Skeletal muscle satellite cell (primary cell): ENCODE results near the gene RTEL1.

ENCODE experiments used
- H3K27me3 ChIP-seq: 2 replicates; pipeline ENCODE4 v1.7.0; 2013; ENCODE audit warnings: low read length; ENCODE audit not compliant: control insufficient read depth, insufficient read depth
- H3K36me3 ChIP-seq: 2 replicates; pipeline ENCODE4 v1.7.0; 2013; ENCODE audit warnings: mild to moderate bottlenecking, control low read depth, low read length; ENCODE audit not compliant: insufficient read depth
- H3K4me1 ChIP-seq: 2 replicates; pipeline ENCODE4 v1.7.0; 2013; ENCODE audit warnings: low read length; ENCODE audit not compliant: control insufficient read depth, insufficient read depth
- H3K4me2 ChIP-seq: 2 replicates; pipeline ENCODE4 v1.7.0; 2013; ENCODE audit warnings: mild to moderate bottlenecking, low read length
- H3K4me3 ChIP-seq: 2 replicates; pipeline ENCODE4 v1.7.0; 2013; ENCODE audit warnings: low read length
- H3K9ac ChIP-seq: 2 replicates; pipeline ENCODE4 v1.7.0; 2013; ENCODE audit warnings: mild to moderate bottlenecking, low read depth, low read length, moderate library complexity
- H3K9me3 ChIP-seq: replicated peaks from 2 replicates; pipeline ENCODE4 v1.7.0; 2013; ENCODE audit warnings: mild to moderate bottlenecking, control low read depth, low read length

The RTEL1 gene

DNA sequence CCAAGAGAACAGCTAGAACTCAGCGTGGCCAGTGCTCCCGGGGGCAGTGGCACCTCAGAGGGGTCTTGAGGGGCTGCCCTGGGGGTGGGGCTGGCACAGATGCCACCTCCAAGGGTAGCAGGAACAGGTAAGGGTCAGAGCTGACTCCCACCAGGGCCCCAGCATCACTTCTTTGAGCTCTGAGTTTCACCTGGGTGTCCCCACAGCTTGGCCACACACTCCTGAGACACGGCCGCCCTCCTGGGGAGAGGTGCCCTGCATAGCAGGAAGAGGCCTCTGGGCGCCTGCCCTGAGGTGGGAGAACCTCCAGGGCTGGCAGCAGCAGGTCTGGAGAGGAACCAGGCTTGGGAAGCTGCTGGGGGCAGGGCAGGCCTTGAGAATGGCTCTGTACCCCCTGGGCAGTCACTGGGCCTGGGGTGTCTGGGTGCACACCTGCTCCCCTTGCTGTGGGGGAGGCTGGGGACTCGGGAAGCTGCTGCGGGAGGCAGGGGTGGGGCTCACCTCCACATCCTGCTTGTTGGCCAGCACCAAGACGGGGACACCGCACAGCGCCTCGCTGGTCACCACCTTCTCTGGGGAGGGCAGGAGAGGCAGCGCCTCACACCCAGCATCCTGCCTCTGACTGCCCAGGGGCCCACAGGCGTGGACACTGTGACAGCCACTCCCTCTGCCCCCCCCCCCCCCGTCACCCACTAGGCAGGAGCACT, 43.4 kb downstream of the RTEL1 start:
- H3K36me3 ChIP-seq = peaks cover 43% of the 10 kb centered on the region
- peaks cover 43% of the 10 kb centered on the region for H3K4me1 ChIP-seq
- H3K27me3 ChIP-seq = no peaks in the 10 kb centered on the region
- H3K9ac ChIP-seq = no peak overlapping the region
- no peaks in the 10 kb centered on the region for H3K9me3 ChIP-seq
- no peak overlapping the region for H3K4me3 ChIP-seq
- H3K4me2 ChIP-seq = no peak overlapping the region

DNA sequence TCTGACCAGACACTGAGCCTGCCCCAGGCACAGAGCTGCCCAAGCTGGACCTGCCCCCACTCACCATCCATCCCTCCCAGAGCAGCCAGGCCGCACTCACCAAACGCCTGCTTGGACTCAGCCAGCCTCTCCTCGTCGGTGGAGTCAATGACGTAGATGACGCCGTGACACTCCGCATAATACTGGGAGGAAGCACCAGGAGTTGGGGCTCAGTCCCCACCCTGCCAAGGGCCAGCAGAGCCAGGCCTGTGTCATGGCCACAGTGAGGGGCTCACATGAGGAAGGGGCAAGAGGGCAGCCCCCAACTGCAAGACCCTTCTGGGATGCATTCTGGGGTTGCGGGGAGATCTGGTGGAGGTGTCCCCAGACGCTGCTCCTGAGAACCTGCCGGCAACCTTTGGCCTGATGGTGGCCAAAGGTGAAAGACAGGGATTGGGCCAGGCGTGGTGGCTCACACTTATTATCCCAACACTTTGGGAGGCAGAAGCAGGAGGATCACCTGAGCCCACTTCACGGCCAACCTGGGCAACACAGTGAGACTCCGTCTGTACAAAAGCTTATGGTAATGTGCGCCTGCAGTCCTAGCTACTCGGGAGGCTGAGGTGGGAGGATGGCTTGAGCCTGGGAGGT, 44.0 kb downstream of the RTEL1 start:
- no peaks in the 10 kb centered on the region for H3K27me3 ChIP-seq
- no peaks in the 10 kb centered on the region for H3K9me3 ChIP-seq
- H3K4me2 ChIP-seq = no peak overlapping the region
- no peak overlapping the region for H3K9ac ChIP-seq
- H3K36me3 ChIP-seq = peaks cover 46% of the 10 kb centered on the region
- peaks cover 42% of the 10 kb centered on the region for H3K4me1 ChIP-seq
- H3K4me3 ChIP-seq = no peak overlapping the region

DNA sequence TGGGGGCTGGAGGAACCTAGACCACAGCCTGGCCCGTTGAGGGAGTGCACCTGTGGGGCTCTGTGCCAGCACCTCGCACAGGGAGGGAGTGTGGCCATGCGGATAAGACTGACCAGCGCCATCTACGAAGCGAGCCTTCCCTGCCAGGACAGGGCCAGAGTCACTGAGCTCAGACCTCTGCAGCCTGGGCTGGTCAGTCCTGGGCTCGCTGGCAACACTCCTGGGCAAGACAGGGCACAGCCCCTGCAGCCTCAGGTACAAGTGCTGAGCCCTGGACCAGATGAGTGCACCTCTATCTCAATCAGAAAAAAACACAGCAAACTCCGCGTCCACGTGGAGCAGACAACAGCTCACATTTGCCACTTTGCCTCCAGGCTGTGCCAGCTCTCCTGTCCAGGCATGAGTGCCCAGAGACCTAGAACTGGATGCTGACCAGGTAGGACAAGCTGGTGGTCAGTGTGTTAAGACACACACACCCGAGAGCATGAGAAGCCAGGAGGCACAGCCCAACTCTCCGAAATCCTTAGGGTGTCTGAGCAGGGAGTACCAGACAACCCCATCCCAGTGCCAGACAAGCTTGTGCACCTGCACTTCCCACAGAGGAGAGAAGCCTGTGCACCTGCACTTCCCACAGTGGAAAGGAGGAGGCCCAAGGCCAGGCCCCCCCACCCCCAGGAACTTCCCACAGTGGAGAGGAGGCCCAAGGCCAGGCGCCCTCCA, 44.8 kb downstream of the RTEL1 start:
- H3K36me3 ChIP-seq = peaks cover 41% of the 10 kb centered on the region
- H3K4me1 ChIP-seq = peaks cover 35% of the 10 kb centered on the region
- no peaks in the 10 kb centered on the region for H3K9me3 ChIP-seq
- no peak overlapping the region for H3K9ac ChIP-seq
- H3K4me2 ChIP-seq = no peak overlapping the region
- no peaks in the 10 kb centered on the region for H3K27me3 ChIP-seq
- H3K4me3 ChIP-seq = no peak overlapping the region

DNA sequence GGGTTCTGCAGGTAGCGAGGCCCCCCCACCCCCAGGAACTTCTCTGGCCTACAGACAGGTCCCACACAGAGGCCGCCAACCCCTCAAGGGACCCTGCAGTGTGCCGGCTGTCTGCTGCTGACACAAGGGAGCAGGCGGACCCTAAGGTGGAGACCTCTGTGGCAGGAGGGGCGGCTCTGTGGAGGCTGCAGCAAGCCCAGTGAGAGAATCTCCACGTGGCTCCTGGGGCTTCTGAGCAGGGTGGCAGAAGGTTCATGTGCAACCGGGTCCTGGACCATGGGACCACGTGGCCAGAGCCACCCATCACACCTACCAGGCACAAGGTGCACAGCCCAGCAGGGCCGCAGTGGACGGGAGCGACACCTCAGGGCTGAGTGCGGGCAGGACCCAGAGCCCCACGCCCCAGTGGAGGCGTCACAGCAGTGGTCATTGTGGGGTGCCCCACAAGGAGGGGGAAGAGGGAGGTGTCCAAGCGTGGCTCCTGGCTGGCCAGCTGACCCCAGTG, 45.4 kb downstream of the RTEL1 start:
- Histone ChIP-seq H3K36me3 (peaks cover 38% of the 10 kb centered on the region), H3K27me3 (no peaks in the 10 kb centered on the region), H3K4me2 (no peak overlapping the region), H3K9ac (no peak overlapping the region), H3K4me1 (peaks cover 30% of the 10 kb centered on the region), H3K4me3 (no peak overlapping the region), H3K9me3 (no peaks in the 10 kb centered on the region)

DNA sequence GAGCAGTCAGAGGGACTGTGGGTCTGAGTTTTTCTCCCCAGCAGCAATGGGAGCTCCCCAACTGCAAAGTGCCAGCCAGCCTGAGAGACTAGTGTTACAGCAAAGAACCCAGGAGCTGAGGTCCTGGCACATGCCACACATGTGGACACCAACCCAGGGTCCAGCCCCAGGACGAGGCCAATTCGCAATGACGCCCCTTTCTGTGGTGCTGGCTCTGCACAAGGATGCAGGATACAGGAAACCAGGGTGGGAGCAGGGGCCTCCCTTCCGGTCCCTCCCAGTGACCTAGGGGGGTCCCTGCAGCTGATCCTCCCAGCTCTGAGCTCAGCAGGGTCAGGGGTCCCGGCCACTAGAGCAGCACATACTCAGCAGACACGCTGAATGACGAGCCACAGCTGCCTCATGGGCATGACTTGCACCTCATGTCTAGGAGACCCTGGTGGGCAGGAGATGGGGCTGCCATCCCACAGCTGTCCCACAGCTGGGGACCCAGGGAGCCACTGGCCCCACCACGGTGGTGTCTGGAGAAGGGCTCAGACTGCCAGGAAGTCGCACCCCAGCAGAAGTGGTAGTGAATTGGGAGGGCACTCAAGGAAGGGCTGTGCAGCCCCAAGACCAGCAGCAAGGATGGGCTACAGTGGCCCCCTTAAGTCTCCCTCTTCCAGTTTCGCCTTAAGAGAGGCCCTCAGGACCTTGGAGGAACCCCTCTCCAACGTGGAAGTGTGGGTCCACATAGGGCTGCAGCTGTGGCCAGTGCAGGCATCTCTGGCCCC, 46.0 kb downstream of the RTEL1 start:
- H3K4me3 ChIP-seq = no peak overlapping the region
- H3K27me3 ChIP-seq = no peaks in the 10 kb centered on the region
- peaks cover 30% of the 10 kb centered on the region for H3K4me1 ChIP-seq
- no peak overlapping the region for H3K9ac ChIP-seq
- peaks cover 42% of the 10 kb centered on the region for H3K36me3 ChIP-seq
- no peaks in the 10 kb centered on the region for H3K9me3 ChIP-seq
- no peak overlapping the region for H3K4me2 ChIP-seq

DNA sequence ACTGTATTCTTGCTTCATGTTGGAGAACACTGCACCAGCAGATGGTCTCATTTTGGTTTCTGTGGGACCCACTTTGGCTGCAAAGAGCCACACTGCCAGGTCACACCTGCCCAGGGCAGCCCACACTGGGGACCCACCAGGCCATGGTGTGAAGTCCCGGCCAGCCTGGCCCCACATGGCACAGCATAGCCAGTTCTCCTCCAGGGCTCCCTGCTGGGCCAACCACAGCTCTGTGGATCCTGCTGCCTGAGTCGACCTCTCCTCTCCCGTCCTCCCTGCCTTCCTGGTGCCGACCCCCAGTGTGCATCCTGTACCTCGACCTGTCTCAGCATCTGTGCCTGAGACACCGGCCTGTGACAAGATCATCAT, 46.6 kb downstream of the RTEL1 start:
- H3K9me3 ChIP-seq = no peaks in the 10 kb centered on the region
- peaks cover 46% of the 10 kb centered on the region for H3K36me3 ChIP-seq
- no peak overlapping the region for H3K9ac ChIP-seq
- H3K27me3 ChIP-seq = no peaks in the 10 kb centered on the region
- H3K4me1 ChIP-seq = peaks cover 26% of the 10 kb centered on the region
- no peak overlapping the region for H3K4me2 ChIP-seq
- H3K4me3 ChIP-seq = no peak overlapping the region

DNA sequence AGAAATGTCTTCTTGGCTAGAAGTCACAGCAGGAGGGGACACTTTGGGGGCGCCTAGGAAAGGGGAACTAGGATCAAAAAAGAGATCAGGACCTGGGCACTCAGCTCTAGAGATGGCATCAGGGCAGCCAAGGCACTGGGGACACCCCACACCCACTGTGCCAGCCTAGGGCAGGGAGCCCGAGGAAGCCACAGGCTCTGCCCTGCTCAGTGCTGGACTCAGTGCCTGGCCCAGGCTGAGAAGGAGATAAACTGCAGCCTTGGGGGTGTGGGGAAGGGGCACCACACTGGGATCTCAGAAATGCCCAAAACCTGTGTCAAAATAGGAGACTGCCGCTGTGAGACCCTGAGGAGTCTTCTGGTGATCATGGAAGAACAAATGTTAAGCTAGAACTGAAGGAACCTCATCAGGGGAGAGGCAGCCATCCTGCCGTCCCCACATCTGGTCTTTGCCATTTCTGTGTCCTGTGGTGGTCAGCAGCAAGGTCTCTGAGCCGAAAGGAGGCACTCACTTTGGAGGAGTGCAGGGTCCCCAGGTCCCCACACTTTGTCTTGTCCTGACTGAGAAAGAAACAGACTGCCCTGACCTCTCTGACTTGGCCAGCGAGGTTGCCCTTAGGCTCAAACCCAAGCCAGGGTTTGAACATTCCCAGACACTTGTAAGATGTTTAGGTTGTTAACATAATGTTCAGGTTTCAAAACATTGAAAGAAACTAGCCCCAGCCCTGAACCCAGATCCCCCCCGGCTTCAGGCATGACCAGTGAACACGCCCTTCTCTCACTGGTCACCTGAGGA, 47.3 kb downstream of the RTEL1 start:
- H3K9ac ChIP-seq = peak overlapping the region; percentile 98
- H3K27me3 ChIP-seq = no peaks in the 10 kb centered on the region
- H3K36me3 ChIP-seq = peaks cover 44% of the 10 kb centered on the region
- H3K9me3 ChIP-seq = no peaks in the 10 kb centered on the region
- H3K4me3 ChIP-seq = no peak overlapping the region
- H3K4me2 ChIP-seq = peak overlapping the region; percentile 91
- H3K4me1 ChIP-seq = peaks cover 22% of the 10 kb centered on the region

DNA sequence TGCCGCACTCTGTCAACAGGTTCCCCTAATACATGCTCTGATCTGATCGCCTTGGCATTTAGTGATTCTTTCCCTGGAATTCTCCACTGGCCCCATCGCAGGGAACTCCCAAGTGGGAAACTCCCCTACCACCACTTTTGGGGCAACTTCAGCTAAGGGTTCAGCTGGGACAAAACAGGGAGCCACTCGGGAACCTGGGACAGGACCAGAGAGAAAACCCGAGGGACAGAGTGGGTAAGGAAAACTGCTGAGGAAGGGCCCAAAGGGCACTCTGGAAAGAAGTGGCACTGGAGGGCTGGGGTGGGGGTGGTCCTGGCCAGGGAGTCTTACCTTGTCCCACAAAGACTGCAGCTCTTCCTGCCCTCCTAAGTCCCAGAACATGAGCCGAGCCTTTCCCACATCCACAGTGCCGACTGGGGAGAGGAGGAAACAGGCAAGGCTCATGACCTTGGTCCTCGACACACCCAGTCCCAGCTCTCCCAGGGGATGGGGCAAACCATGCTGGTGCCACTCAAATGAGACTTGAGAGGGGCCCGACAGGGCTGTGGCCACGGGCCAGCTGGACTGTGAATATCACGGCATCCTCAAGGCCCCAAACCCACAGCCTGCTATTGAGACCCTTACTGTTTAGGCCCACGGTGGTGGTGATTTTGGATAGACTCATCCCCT, 48.0 kb downstream of the RTEL1 start:
- Histone ChIP-seq H3K36me3 (peaks cover 51% of the 10 kb centered on the region), H3K4me2 (peak overlapping the region; percentile 91), H3K4me1 (peaks cover 22% of the 10 kb centered on the region), H3K4me3 (peak overlapping the region; percentile 97), H3K9ac (peak overlapping the region; percentile 98), H3K9me3 (no peaks in the 10 kb centered on the region), H3K27me3 (no peaks in the 10 kb centered on the region)

DNA sequence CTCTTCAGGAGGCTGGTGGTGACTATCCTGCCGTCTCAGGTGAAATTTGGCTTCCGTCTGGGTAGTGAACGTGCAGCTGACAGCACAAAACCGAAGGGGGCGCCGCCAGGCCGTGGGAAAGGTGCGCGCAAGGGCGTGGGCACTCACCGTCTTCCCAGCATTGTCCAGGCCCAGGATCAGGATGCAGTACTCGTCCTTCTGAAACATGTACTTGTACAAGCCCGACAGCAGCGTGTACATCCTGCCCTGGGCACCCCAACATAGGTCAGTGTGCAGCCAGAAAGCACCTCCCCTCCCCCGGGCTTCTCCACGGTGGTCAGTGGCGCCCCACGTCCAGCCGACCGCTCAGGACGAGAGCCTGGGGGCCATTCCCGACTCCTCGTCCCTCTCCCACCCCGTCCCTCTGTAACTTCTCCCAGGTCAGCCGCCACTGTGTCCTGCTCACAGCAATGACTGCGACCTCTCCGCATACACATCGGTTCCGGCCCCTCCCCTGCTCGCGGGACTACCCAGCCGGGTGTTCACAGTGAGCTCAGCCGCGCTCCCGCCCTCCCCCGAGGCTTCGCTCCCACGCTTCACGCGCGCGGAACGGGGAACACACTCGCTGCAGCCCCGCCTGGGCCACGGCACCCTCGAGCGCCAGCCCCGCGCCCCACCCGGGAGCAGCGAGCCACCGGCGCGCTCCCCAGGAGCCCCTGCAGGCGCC, 48.9 kb downstream of the RTEL1 start:
- Histone ChIP-seq H3K4me1 (peaks cover 22% of the 10 kb centered on the region), H3K27me3 (no peaks in the 10 kb centered on the region), H3K4me3 (peak overlapping the region; percentile 97), H3K4me2 (peak overlapping the region; percentile 91), H3K9me3 (no peaks in the 10 kb centered on the region), H3K9ac (peak overlapping the region; percentile 98), H3K36me3 (peaks cover 58% of the 10 kb centered on the region)
